NCI-H1436 (cell line): Measurements from ENCODE around the gene FGF22.
"Not testable (repeated sequence)": the region's sequence is repeated elsewhere in the genome, so short reads cannot be mapped to it uniquely, and the experiment has no call there.

Experiments used
- DNase-seq: peaks from one replicate; lab custom pipeline; 2025; lab: John Stamatoyannopoulos, UW

Gene FGF22

DNA sequence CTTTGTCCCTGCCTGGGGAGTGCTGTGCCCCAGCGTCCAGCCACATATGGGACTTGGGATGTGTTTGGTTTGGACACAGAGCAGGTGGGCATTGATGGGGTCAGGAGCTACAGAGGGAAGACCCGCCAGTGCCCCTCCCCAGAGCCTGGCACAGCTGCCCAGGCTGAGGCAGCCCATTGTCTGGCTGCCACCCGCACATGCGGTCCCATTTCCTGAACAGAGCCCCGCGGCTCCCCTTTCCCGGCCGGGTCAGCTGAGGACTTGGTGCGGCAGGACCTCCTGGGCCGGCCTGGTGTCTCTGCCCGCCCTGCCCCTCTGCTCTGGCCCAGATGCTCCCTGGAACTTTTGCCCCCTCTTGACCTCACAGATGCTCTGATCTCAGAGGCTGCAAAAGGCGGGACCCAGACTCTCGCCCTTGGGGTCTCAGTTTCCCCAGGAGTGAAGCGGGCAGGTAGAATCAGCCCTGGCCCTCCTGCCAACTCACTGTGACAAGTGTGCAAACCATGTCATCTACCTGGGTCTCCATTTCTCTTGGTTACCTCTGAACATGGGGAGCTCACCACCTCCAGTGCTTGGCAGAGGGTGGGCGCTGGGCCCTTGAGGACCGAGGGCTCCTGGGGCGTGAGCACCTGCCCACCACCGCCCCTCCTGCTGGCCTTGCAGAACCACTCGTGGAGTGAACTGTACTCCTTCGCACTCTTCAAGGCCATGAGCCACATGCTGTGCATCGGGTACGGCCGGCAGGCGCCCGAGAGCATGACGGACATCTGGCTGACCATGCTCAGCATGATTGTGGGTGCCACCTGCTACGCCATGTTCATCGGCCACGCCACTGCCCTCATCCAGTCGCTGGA, 32.2 kb upstream of the FGF22 start:
- DNase-seq: no peak

DNA sequence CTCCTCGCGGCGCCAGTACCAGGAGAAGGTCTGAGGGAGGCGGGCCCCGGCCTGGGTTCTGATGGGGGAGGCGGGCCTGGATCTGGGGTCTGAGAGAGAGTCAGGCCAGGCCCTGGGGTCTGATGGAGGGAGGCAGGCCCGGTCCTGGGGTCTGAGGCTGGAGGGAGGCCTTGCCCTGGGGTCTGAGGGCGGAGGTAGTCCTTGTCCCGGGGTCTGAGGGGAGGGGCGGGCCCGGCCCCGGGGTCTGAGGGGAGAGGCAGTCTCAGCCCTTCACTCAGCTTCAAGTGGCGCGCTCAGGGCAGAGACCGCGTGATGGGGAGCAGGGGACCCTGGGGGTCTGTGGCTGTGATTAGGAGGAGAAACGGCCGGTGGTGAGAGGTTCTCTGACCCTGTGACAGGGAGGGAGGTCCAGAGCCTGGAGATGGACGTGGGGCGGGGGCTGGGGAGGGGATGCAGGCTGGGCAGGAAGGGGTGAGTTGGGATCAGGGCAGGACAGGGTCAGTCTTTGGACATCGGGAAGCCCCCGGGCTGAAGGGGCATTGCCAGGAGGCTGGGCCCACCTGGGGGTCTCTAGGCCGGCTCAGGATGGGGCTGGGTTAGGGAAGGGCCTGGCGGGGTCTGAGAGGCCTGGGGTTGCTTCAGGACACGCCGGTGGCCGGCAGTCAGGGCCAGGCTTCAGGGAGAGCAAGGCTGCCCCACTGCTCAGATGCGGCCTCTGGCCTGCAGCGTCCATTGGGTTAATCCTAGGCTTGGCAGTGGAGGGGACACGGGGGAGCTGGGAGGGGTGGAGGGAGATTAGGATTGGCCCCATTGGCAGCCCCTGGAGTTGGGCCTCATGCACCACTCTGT, 31.3 kb upstream of the FGF22 start:
- DNase-seq: no peak

DNA sequence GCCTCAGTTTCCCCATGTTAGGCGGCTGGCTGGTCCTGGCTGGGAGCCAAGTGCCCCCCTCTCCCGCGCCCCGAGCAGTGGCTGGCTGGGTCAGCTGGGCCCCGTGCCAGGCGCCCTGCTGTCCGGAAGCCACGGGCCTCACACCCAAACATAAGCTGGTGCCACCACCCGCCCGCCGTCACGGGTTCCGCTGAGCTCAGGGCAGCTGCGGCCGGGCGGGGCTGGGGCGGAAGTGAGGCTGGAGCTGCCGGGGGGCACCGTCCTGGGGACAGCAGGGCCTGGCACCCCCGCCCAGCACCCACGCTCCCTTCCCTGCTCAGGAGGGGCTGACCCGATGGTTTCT, 30.7 kb upstream of the FGF22 start:
- no peak for DNase-seq

DNA sequence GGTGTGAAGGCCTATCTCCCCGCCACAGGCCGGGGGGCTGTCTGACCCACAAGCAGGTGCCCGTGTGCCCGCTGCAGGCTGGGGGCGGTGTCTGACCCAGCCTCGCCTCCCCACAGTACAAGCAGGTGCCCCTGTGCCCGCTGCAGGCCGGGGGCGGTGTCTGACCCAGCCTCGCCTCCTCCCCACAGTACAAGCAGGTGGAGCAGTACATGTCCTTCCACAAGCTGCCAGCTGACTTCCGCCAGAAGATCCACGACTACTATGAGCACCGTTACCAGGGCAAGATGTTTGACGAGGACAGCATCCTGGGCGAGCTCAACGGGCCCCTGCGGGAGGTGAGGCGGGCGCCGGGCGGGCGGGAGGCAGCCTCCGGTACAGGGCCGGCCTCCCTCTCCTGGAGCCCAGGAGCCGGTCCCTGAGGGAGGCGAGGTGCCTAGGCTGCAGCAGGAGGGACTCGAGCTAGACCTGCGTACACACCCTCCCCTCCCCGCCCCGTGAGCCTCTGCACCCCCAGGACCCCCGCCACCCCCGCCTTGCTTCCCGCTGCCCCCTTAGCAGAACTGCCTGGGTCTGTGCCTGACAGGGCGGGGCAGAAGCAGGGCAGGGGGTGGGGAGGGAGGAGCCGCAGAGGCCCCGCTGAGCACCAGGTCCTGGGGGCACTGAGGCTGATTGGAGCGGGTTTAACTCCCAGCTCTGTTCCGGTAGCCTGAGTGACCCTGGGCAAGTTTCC, 29.4 kb upstream of the FGF22 start:
- no peak for DNase-seq

DNA sequence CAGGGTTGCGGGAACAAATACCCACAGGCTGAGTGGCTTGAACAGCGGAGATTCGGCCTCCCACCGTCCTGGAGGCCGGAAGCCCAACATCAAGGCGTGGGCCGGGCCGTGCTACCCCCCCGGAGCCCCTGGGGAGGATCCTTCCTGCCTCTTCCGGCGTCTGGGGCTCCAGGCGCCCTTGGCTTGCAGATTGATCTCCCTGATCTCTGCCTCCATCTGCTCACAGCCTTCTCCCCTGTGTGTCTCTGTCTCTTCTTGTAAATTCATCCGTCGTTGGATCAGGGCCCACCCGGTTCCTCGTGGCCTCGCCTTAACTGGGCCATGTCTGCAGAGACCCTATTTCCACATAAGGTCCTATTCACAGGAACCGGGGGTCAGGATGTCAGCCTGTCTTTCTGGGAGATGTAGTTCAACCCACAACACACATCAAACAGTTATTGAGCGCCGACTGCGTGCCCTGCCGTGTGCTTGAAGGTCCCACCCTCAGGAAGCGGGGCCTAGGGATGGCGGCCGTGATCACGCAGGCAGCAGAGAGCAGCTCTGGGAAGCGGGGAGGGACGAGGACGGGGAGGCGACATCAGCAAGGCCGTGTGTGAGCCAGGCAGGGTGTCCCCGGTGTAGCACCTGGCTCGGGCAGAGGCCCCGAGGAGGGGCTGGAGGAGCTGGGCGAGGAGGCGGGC, 28.7 kb upstream of the FGF22 start:
- peak; percentile 53 for DNase-seq

DNA sequence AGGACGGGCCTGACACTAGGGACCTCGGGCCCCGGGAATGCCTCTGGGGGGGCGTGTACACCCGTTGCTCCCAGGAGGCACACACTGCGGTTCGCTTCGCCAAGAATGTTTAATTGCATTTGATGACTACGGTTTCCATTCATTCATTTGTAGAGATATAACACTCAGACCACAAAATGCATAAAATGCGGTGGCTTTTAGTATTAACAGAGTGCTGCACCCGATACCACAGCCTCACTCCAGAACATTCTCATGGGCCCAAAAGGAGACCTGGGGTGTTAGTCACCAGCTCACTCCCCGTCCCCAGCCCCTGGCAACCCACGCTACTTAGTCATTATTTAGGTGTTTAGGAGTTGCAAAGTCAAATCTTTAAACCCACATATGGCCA, 28.2 kb upstream of the FGF22 start:
- peak; percentile 56 for DNase-seq

DNA sequence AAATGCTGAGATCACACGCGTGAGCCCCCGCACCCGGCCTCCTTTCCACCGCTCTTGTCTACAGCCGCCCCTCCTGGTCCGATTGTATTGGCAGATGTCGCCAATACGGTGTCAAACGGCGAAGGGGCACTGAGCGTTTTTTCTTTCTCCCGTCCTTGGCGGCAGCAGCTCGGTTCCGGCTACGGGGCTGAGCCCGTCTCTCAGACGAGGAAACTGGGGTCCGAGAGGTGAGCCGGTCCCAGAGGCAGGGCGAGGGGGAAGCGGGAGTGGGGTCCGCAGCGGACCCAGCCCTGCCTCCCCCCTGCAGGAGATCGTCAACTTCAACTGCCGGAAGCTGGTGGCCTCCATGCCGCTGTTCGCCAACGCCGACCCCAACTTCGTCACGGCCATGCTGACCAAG, 26.7 kb upstream of the FGF22 start:
- DNase-seq: no peak

DNA sequence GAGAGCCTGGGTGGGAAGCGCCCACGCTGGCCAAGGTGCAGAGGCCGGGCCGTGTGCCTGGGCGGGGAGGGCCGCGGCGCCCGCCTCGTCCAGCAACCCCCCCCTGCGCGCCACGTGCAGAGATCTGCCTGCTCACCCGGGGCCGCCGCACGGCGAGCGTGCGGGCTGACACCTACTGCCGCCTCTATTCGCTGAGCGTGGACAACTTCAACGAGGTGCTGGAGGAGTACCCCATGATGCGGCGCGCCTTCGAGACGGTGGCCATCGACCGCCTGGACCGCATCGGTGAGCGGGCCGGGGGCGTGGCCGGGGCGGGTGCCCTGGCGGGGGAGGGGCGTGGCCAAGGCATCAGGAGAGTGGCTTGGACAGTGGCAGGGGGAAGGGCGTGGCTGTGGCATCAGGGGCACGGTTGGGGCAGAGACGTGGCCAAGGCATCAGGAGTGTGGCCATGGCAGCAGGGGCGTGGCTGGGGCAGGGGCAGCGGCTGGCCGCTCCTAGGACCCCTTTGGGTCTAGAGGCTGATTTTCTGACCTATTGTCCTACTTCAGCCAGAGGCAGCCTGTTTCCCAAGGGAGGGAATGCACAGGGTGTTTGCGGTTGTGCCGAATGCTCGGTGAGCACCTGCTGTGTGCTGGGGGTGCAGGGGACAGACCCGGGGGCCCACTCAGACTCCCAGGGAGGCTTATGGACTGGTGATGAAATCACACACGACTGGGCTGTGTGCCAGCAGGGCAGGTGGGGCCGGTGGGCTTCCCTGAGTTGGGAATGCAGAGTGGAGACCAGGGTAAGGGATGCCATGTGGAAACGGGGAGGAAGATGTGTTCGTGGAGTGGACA, 25.7 kb upstream of the FGF22 start:
- no peak for DNase-seq

DNA sequence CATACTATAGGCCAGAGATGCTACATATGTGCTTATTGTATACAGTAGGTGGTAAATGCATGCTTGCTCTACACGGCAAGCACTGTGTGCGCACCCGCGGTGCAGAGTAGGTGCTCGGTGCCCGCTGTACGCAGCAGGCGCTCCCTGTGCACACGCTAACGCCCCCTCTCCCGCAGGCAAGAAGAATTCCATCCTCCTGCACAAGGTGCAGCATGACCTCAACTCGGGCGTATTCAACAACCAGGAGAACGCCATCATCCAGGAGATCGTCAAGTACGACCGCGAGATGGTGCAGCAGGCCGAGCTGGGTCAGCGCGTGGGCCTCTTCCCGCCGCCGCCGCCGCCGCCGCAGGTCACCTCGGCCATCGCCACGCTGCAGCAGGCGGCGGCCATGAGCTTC, 24.1 kb upstream of the FGF22 start:
- no peak for DNase-seq

DNA sequence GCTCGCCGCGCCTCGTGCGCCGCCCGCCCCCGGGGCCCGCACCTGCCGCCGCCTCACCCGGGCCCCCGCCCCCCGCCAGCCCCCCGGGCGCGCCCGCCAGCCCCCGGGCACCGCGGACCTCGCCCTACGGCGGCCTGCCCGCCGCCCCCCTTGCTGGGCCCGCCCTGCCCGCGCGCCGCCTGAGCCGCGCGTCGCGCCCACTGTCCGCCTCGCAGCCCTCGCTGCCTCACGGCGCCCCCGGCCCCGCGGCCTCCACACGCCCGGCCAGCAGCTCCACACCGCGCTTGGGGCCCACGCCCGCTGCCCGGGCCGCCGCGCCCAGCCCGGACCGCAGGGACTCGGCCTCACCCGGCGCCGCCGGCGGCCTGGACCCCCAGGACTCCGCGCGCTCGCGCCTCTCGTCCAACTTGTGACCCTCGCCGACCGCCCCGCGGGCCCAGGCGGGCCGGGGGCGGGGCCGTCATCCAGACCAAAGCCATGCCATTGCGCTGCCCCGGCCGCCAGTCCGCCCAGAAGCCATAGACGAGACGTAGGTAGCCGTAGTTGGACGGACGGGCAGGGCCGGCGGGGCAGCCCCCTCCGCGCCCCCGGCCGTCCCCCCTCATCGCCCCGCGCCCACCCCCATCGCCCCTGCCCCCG, 23.5 kb upstream of the FGF22 start:
- DNase-seq: no peak

DNA sequence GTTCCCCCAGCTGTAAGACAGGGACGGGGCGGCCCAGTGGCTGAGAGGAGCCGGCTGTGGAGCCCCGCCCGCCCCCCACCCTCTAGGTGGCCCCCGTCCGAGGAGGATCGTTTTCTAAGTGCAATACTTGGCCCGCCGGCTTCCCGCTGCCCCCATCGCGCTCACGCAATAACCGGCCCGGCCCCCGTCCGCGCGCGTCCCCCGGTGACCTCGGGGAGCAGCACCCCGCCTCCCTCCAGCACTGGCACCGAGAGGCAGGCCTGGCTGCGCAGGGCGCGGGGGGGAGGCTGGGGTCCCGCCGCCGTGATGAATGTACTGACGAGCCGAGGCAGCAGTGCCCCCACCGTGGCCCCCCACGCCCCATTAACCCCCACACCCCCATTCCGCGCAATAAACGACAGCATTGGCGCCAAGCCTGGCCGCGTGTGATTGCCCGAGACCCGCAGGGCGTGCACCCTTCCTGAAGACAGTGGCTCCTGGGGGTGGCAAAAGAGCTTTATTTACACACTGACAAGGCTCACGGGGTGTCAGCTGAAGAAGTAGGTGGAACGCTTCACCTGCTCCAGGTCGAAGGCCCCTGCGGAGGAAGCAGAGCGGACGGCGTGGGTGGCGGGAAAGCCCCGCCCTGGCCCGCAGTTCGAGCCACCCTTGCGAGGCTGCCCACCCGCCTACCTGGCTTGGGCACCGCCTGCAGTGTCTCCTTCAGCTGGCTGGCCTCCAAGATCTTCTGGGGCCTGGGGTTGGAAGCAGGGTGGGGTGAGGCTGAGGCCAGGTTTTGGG, 22.7 kb upstream of the FGF22 start:
- no peak for DNase-seq

DNA sequence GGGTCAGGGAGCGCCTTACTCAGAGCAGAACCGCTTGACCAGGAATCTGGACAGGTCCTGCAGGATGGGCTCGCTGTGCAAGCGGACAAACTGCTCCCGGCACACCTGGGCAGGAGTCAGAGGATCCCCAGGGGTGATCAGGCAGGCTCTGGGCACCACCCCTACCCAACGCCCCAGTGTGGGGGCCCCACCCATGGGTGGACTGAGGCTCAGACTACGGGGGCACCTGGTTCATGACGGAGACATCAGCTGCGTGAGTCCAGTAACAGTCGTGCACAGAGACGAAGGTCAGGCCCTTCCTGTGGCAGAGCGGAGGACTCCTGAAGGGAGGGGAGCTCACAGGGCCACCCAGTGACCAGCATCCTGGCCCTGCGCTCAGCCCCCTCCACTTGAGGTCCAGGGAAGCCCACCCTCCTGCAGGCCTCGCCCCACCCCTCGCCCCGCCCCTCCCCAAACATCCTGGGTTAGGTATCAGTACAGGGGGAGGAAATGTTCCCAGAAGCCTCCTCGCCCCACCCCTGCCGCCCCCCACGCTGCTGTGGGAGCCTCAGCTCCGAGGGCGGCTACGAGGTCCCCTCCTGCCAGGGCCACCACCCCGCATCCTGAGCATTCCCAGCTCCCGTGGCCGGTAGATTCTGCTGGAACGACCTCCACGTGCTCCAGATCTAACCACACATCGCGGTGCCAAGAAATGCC, 22.0 kb upstream of the FGF22 start:
- no peak for DNase-seq

DNA sequence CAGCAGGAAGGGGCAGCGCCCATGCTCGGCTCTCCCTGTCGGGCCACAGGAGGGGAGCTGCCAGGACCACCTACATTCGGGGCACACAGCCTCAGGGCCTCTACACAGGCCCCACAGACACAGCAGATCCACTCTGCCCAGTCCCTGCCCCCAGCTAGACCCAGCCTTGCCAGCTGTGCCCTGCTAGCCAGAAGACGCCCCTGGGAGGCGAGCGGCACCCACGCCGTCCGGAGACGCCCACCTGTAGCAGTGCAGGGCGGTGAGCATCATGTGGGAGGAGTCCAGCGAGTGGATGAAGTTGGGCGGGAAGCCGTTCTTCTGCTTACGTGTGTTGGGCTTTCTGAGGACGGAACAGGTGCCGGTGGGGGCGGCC, 21.4 kb upstream of the FGF22 start:
- DNase-seq: no peak

DNA sequence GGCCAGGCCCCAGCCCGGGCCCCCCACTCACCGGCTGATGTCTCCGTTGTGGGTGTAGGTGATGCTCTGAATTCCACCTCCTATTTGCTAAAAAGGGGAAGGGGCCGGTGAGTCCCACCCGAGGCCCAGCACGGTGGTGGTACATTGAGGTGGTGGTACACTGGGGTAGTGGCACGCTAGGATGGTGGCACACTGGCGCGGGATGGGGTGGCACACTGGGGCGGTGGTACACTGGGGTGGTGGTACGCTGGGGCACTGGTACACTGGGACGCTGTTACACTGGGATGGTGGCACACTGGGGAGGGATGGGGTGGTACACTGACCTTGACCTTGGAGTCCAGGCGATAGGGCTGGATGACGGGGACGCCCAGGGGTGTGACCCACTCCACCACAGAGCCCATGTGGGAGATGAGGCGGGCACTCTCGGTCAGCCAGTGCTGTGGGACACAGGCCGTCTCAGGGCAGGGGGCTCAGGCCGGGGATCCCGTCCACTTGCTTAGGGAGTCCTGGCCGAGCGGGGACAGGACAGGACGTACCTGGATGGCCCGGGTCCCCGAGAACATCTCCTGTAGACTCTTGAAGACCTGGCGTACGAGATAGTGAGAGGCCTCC, 20.9 kb upstream of the FGF22 start:
- no peak for DNase-seq

DNA sequence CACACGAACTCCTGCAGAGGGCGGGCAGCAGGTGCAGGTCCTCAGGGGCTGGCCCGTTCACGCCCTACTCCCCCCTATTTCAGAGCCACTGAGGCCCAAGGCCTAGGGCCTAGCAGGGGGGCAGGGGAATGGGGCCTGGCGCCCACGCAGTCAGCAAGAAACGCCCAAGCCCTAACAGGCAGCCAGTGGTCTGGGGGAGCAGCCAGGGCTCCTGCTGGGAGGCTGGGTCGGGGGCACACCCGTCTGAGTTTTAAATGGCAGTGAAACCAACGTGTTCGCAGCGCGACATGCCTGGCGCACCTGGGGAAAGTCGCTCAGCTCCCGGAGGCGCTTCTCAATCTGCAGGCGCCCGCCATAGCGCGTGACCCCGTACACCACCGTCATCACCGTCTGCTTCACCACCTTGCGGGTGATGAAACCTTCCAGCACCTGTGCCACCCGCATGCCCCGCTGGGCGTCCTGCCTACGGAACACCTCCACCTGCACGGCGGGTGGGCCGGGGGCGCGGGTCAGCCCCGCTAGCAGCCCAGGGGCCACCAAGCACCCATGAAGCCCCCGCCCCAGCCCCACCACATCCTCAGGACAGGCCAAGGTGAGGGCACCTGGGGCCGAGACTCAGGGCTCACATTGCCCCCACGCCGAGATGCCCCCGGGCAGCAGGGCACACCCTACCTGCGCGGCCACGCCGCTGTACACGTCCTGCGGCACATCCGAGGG, 20.2 kb upstream of the FGF22 start:
- DNase-seq: no peak

DNA sequence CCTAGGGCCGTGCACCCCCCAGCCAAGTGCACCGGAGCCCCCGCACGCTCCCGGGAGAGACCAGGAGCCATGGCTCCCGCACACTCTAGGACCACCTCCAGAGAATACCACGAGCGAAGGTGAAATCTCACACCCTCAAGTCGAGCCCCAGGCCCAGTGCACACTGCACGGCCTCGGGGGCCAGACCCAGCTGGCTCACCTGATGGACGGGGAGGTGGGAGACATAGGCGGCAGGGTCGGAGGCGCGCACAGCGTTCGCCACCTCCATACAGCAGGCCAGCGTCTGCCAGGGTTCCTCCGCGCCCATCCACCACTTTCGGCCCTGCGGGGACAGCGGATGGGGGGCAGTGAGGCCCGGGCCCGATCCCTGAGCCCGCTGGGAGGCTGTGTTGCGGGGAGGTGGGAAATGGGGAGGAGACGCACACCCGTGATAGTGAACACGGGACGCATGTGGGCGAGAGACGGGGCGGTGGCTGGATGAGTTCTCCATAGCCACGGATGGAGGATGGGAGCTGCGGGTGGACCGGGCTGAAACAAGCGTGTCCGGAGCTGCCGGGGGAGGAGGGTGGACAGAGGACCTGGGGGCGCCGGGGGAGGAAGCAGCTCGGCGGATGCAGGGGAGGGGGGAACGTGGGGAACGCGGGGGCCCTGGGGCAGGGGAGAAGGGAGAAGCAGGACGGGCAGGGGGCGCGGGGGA, 19.4 kb upstream of the FGF22 start:
- no peak for DNase-seq

DNA sequence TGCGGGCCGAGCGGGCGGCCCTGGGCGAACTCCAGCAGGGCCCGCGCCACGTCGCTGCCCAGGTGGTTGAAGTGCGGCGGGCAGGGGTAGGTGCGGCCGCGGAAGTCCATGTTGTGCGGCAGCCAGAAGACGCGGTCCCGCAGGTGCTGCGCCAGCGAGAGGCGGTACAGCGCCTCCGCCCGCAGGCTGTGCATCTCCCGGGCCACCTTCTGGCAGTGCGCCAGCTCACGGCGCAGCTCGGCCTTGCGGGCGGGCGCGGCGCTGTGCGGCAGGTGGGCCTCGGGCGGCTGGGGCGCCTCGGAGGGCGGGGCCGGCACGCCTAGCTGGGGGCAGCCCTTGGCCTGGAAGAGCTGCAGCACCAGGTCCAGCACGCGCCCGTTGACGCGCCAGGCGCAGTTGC, 18.5 kb upstream of the FGF22 start:
- not testable (repeated sequence) for DNase-seq

DNA sequence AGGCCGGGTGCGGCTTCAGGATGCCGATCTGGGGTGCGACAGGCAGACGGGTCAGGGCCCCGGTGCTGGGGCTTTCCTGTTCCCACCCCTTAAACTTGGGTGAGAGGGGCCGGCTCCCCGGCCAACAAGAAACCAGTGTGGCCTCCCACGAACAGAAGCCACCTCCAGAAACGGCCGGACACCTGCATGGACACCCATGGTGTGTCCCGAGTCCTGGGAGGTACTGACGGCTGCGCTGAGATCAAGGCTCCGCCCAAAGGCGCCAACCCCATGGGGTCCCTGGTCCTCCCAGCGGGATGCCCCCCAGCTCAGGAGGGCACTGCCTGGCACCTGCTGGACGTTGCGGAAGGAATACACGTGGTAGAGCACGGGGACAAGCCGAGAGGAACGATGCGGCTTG, 17.9 kb upstream of the FGF22 start:
- DNase-seq: no peak
